Bronchial epithelial cell (primary cell): Measurements from ENCODE around the gene SRC. TPM values are rescaled to one million over a fixed set of nuclear protein-coding genes. Genes with fewer than 3 reads are reported as not detected.

Source experiments
- DNase-seq: peaks from one replicate; pipeline ENCODE4 v3.0.0-alpha.2; 2010; ENCODE audit warnings: low read depth
- FAIRE-seq: peaks from 2 replicates; lab custom pipeline; 2011; peaks lifted over from hg19 to GRCh38; lab: Jason Lieb, UNC
- H3K27me3 ChIP-seq: 2 replicates; pipeline ENCODE4 v1.5.1; 2011; ENCODE audit warnings: low read length; ENCODE audit not compliant: control insufficient read depth, insufficient read depth
- H3K36me3 ChIP-seq: 2 replicates; pipeline ENCODE4 v1.5.1; 2011; ENCODE audit warnings: low read length; ENCODE audit not compliant: control insufficient read depth, insufficient read depth
- H3K4me3 ChIP-seq: 2 replicates; pipeline ENCODE4 v1.5.1; 2011; ENCODE audit warnings: mild to moderate bottlenecking, low read depth, low read length, control low read depth
- CTCF ChIP-seq: IDR thresholded peaks from 2 replicates; pipeline ENCODE4 v1.5.1; 2011; ENCODE audit warnings: mild to moderate bottlenecking, moderate library complexity, low read length, control low read depth, inconsistent platforms; ENCODE audit not compliant: insufficient read depth, severe bottlenecking
- total RNA-seq: library from RNA; depleted of rRNA; stranded (reverse); fragments of >200 nt; gene quantifications from 2 replicates; pipeline ENCODE4 v1.2.1, GENCODE V29; 2014

The SRC gene
- total RNA-seq, 1 donor from 2014 or later, result 16.6 TPM

GRCh38 chr20:37316116-37316774 is 29.7 kb upstream of the SRC start:
- Histone ChIP-seq H3K27me3 (no peaks in the 10 kb centered on the region), H3K36me3 (peaks cover 3% of the 10 kb centered on the region), H3K4me3 (no peak overlapping the region)
- TF ChIP-seq CTCF, result no peak
- DNase-seq (no peak), FAIRE-seq (no peak)

- Histone ChIP-seq H3K4me3 (no peak overlapping the region), H3K27me3 (no peaks in the 10 kb centered on the region), H3K36me3 (peaks cover 3% of the 10 kb centered on the region)
- TF ChIP-seq CTCF, result no peak
- FAIRE-seq (no peak), DNase-seq (no peak)
These were observed 29.2 kb upstream of the SRC start for GRCh38 chr20:37316775-37317170.

DNA sequence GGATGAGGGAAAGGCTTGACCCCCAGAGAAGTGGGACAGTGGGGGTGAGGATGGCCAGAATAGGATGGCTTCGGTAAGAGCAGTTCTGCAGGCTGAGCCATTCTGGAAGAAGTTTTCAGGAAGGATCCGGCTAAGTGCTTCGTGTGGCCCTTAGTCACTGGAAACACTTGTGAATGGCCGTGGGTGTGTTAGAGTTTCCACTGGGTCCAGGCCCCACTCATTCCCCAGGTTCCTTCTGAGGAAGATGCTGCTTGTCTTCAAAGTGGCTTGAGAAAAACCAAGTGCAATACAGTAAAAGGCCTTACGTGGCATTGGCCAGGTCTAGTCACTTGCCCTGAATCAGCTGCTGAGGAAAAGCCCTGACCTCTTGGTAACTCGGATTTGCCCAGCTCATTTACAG is 28.6 kb upstream of the SRC start:
- Histone ChIP-seq H3K4me3 (no peak overlapping the region), H3K27me3 (no peaks in the 10 kb centered on the region), H3K36me3 (peaks cover 3% of the 10 kb centered on the region)
- FAIRE-seq, result no peak
- TF ChIP-seq CTCF, result no peak
- no peak for DNase-seq

- H3K4me3 ChIP-seq, result no peak overlapping the region
- DNase-seq (no peak), FAIRE-seq (no peak)
- H3K36me3 ChIP-seq, result peaks cover 3% of the 10 kb centered on the region
- no peaks in the 10 kb centered on the region for H3K27me3 ChIP-seq
- TF ChIP-seq CTCF, result no peak
These were observed 27.8 kb upstream of the SRC start for GRCh38 chr20:37317994-37318640.

- no peak for DNase-seq
- no peak for FAIRE-seq
These were observed 26.7 kb upstream of the SRC start for GRCh38 chr20:37319151-37319671.

More at GRCh38 chr20:37319151-37319671, 26.7 kb upstream of the SRC start:
- no peaks in the 10 kb centered on the region for H3K27me3 ChIP-seq
- peaks cover 3% of the 10 kb centered on the region for H3K36me3 ChIP-seq
- TF ChIP-seq CTCF, result no peak
- no peak overlapping the region for H3K4me3 ChIP-seq
